Loucy (cell line): ENCODE results near the gene ATP5MK.

Experiments used
- H2AFZ ChIP-seq: fragments of 200-600 bp; sonication (generic); 2 replicates; pipeline ENCODE4 v1.6.0; 2016; ENCODE audit warnings: antibody characterized with exemption, mild to moderate bottlenecking, low read length, moderate library complexity
- H3F3A ChIP-seq: fragments of 200-600 bp; 2 replicates; pipeline ENCODE4 v1.6.0; 2016; ENCODE audit warnings: antibody characterized with exemption, low read depth, mild to moderate bottlenecking
- H3K27me3 ChIP-seq: fragments of 200-600 bp; sonication (generic); 2 replicates; pipeline ENCODE4 v1.6.1; 2014; ENCODE audit warnings: low read length, mild to moderate bottlenecking; ENCODE audit not compliant: insufficient read depth, poor library complexity, severe bottlenecking
- H3K36me3 ChIP-seq: fragments of 200-600 bp; sonication (generic); 2 replicates; pipeline ENCODE4 v1.6.1; 2016; ENCODE audit warnings: low read length; ENCODE audit not compliant: insufficient read depth
- H3K4me1 ChIP-seq: fragments of 200-600 bp; sonication (generic); 2 replicates; pipeline ENCODE4 v1.5.1; 2014; ENCODE audit warnings: low read length, mild to moderate bottlenecking; ENCODE audit not compliant: insufficient read depth, poor library complexity, severe bottlenecking
- H3K4me2 ChIP-seq: fragments of 200-600 bp; sonication (generic); 2 replicates; pipeline ENCODE4 v1.6.0; 2014; ENCODE audit warnings: antibody characterized with exemption, low read length, low read depth, mild to moderate bottlenecking; ENCODE audit not compliant: poor library complexity, severe bottlenecking
- H3K4me3 ChIP-seq: fragments of 200-600 bp; sonication (generic); 2 replicates; pipeline ENCODE4 v1.5.1; 2014; ENCODE audit warnings: low read length, mild to moderate bottlenecking, mixed read lengths; ENCODE audit not compliant: poor library complexity, severe bottlenecking
- H3K79me2 ChIP-seq: fragments of 200-600 bp; sonication (generic); 2 replicates; pipeline ENCODE4 v1.6.1; 2014; ENCODE audit warnings: low read length; ENCODE audit not compliant: insufficient read depth
- H3K9ac ChIP-seq: fragments of 200-600 bp; sonication (generic); 2 replicates; pipeline ENCODE4 v1.6.0; 2014; ENCODE audit warnings: mild to moderate bottlenecking, low read depth, low read length, moderate library complexity; ENCODE audit not compliant: poor library complexity, severe bottlenecking
- H3K9me2 ChIP-seq: fragments of 200-600 bp; sonication (generic); replicated peaks from 2 replicates; pipeline ENCODE4 v1.6.1; 2016; ENCODE audit warnings: low read depth, low read length, mixed read lengths
- H3K9me3 ChIP-seq: fragments of 200-600 bp; sonication (generic); 2 replicates; pipeline ENCODE4 v1.6.1; 2014; ENCODE audit warnings: mild to moderate bottlenecking, antibody characterized with exemption, low read length, low read depth; ENCODE audit not compliant: insufficient read depth
- H4K20me1 ChIP-seq: fragments of 200-600 bp; sonication (generic); 2 replicates; pipeline ENCODE4 v1.6.0; 2014; ENCODE audit warnings: antibody characterized with exemption, low read length, mild to moderate bottlenecking; ENCODE audit not compliant: insufficient read depth, poor library complexity, severe bottlenecking
- CTCF ChIP-seq: fragments of 200-600 bp; sonication (generic); conservative IDR thresholded peaks from 2 replicates; pipeline ENCODE4 v1.5.1; 2014; ENCODE audit warnings: mild to moderate bottlenecking, antibody characterized with exemption, low read length
- EZH2phosphoT487 ChIP-seq: fragments of 200-600 bp; IDR thresholded peaks from 2 replicates; pipeline ENCODE4 v1.6.1; 2018; ENCODE audit warnings: antibody characterized with exemption, mild to moderate bottlenecking, moderate library complexity, borderline replicate concordance

Gene ATP5MK

GRCh38 chr10:103433858-103434257 lies 37.6 kb upstream of the ATP5MK start:
- Histone ChIP-seq H3K4me1 (peaks cover 8% of the 10 kb centered on the region), H3K9me2 (no peaks in the 10 kb centered on the region), H3K79me2 (no peaks in the 10 kb centered on the region), H4K20me1 (no peaks in the 10 kb centered on the region), H3K9ac (no peak overlapping the region), H3K27me3 (no peaks in the 10 kb centered on the region), H3K9me3 (no peaks in the 10 kb centered on the region), H3K4me2 (no peak overlapping the region), H2AFZ (no peak overlapping the region), H3F3A (no peaks in the 10 kb centered on the region), H3K36me3 (peaks cover 73% of the 10 kb centered on the region; the same call in 1 of the 2 replicates), H3K4me3 (no peak overlapping the region)
- TF ChIP-seq EZH2phosphoT487: no peak
- TF ChIP-seq CTCF: no peak

- H3K4me1 ChIP-seq: peaks cover 13% of the 10 kb centered on the region
- no peaks in the 10 kb centered on the region for H3F3A ChIP-seq
- H3K9me3 ChIP-seq: no peaks in the 10 kb centered on the region
- H3K79me2 ChIP-seq: no peaks in the 10 kb centered on the region
- no peaks in the 10 kb centered on the region for H3K9me2 ChIP-seq
- peaks cover 71% of the 10 kb centered on the region; the same call in 1 of the 2 replicates for H3K36me3 ChIP-seq
- no peak overlapping the region for H3K4me3 ChIP-seq
- H2AFZ ChIP-seq: no peak overlapping the region
- H3K9ac ChIP-seq: no peak overlapping the region
- no peak overlapping the region for H3K4me2 ChIP-seq
- TF ChIP-seq CTCF (no peak), EZH2phosphoT487 (no peak)
- no peaks in the 10 kb centered on the region for H4K20me1 ChIP-seq
- no peaks in the 10 kb centered on the region for H3K27me3 ChIP-seq
Measured at GRCh38 chr10:103431902-103432301, 35.6 kb upstream of the ATP5MK start.

GRCh38 chr10:103429647-103430046 lies 33.4 kb upstream of the ATP5MK start:
- Histone ChIP-seq H3K9me3 (no peaks in the 10 kb centered on the region), H2AFZ (no peak overlapping the region), H3K9me2 (no peaks in the 10 kb centered on the region), H3K4me3 (no peak overlapping the region), H3K4me1 (peaks cover 13% of the 10 kb centered on the region), H3K9ac (peak overlapping the region; percentile 24), H3K79me2 (no peaks in the 10 kb centered on the region), H3K36me3 (peaks cover 74% of the 10 kb centered on the region; the same call in 1 of the 2 replicates), H4K20me1 (no peaks in the 10 kb centered on the region), H3K4me2 (peak overlapping the region; percentile 21), H3F3A (no peaks in the 10 kb centered on the region), H3K27me3 (no peaks in the 10 kb centered on the region)
- TF ChIP-seq EZH2phosphoT487: no peak
- TF ChIP-seq CTCF: no peak
